SJSA1 (cell line): ENCODE data around the gene AOC3. TPM values are rescaled to one million over a fixed set of nuclear protein-coding genes. Genes with fewer than 3 reads are reported as not detected.
"Not testable (repeated sequence)": the region's sequence is repeated elsewhere in the genome, so short reads cannot be mapped to it uniquely, and the experiment has no call there.

Experiments
- DNase-seq, 2 experiments: peaks; one replicate each; pipeline ENCODE4 v3.0.0-alpha.2; 2015 to 2020; ENCODE audit warnings: low spot score in 2 of 2, low read depth in 1 of 2
- H3K27ac ChIP-seq: fragments of 250-450 bp; sonication (Bioruptor Pico); 2 replicates; pipeline ENCODE4 v1.5.1; 2020; ENCODE audit warnings: mild to moderate bottlenecking, moderate library complexity
- H3K27me3 ChIP-seq: fragments of 250-450 bp; sonication (Bioruptor Pico); replicated peaks from 2 replicates; pipeline ENCODE4 v1.5.1; 2020; ENCODE audit warnings: mild to moderate bottlenecking, moderate library complexity
- H3K36me3 ChIP-seq: fragments of 250-450 bp; sonication (Bioruptor Pico); 2 replicates; pipeline ENCODE4 v1.5.1; 2020; ENCODE audit warnings: mild to moderate bottlenecking
- H3K4me1 ChIP-seq: fragments of 250-450 bp; sonication (Bioruptor Pico); replicated peaks from 2 replicates; pipeline ENCODE4 v1.6.1; 2021; ENCODE audit warnings: mild to moderate bottlenecking
- H3K4me3 ChIP-seq: fragments of 250-450 bp; sonication (Bioruptor Pico); 2 replicates; pipeline ENCODE4 v1.5.1; 2020; ENCODE audit warnings: mild to moderate bottlenecking
- H3K9me3 ChIP-seq: fragments of 250-450 bp; sonication (Bioruptor Pico); replicated peaks from 2 replicates; pipeline ENCODE4 v1.5.1; 2020; ENCODE audit warnings: mild to moderate bottlenecking
- total RNA-seq: library from RNA; depleted of rRNA; stranded (reverse); fragments of >200 nt; shearing (Covaris generic); gene quantifications from 2 replicates; pipeline ENCODE4 v1.2.3, GENCODE V29; 2014

Gene AOC3
- total RNA-seq, 1 experiment from 2014 or later = not detected

- H3K36me3 ChIP-seq = peaks cover 12% of the 10 kb centered on the region
- DNase-seq = no peak
- H3K9me3 ChIP-seq = no peaks in the 10 kb centered on the region
- peaks cover 20% of the 10 kb centered on the region for H3K27me3 ChIP-seq
- H3K4me1 ChIP-seq = no peaks in the 10 kb centered on the region
- no peak overlapping the region for H3K27ac ChIP-seq
- no peak overlapping the region for H3K4me3 ChIP-seq
These were observed 1.4 kb upstream of the AOC3 start for GRCh38 chr17:42849451-42850181.

GRCh38 chr17:42851371-42852240 lies 607 bp downstream of the AOC3 start:
- not testable (repeated sequence) for H3K9me3 ChIP-seq, H3K4me1 ChIP-seq, H3K4me3 ChIP-seq, H3K27ac ChIP-seq, H3K36me3 ChIP-seq, DNase-seq
- H3K27me3 ChIP-seq = peaks cover 20% of the 10 kb centered on the region

DNA sequence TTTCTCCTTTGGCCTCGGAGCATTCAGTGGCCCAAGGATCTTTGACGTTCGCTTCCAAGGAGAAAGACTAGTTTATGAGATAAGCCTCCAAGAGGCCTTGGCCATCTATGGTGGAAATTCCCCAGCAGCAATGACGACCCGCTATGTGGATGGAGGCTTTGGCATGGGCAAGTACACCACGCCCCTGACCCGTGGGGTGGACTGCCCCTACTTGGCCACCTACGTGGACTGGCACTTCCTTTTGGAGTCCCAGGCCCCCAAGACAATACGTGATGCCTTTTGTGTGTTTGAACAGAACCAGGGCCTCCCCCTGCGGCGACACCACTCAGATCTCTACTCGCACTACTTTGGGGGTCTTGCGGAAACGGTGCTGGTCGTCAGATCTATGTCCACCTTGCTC lies 1.4 kb downstream of the AOC3 start:
- no peak overlapping the region for H3K27ac ChIP-seq
- no peaks in the 10 kb centered on the region for H3K36me3 ChIP-seq
- no peaks in the 10 kb centered on the region for H3K9me3 ChIP-seq
- no peak overlapping the region for H3K4me3 ChIP-seq
- DNase-seq = no peak
- peaks cover 20% of the 10 kb centered on the region for H3K27me3 ChIP-seq
- H3K4me1 ChIP-seq = no peaks in the 10 kb centered on the region

GRCh38 chr17:42853004-42853403 lies 2.0 kb downstream of the AOC3 start:
- no peaks in the 10 kb centered on the region for H3K9me3 ChIP-seq
- H3K4me1 ChIP-seq = no peaks in the 10 kb centered on the region
- H3K27ac ChIP-seq = no peak overlapping the region
- peaks cover 20% of the 10 kb centered on the region for H3K27me3 ChIP-seq
- H3K36me3 ChIP-seq = no peaks in the 10 kb centered on the region
- H3K4me3 ChIP-seq = no peak overlapping the region
- DNase-seq = no peak

DNA sequence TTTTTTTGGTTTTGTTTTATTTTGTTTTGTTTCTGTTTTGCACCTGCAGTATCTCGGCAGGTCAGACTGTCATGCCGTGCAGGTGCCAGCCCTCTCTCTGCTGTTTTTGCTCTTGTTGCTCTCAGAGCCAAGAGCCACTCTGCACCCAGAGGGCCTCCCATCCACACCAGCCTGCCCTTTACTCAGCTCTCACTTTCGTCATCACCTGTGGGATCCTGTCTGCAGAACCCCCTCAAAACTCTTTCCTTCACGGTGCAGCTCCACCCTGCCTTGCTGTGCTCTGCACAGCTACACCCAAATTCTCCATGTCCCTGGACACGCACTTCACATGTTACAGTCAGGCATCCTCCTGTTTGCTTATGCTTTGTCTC lies 2.6 kb downstream of the AOC3 start:
- Histone ChIP-seq H3K27ac (no peak overlapping the region), H3K36me3 (no peaks in the 10 kb centered on the region), H3K4me1 (no peaks in the 10 kb centered on the region), H3K4me3 (no peak overlapping the region), H3K9me3 (no peaks in the 10 kb centered on the region), H3K27me3 (peaks cover 20% of the 10 kb centered on the region)
- DNase-seq = no peak

- peaks cover 14% of the 10 kb centered on the region for H3K27me3 ChIP-seq
- no peak for DNase-seq
- H3K4me3 ChIP-seq = no peak overlapping the region
- H3K9me3 ChIP-seq = no peaks in the 10 kb centered on the region
- no peaks in the 10 kb centered on the region for H3K36me3 ChIP-seq
- no peak overlapping the region for H3K27ac ChIP-seq
- no peaks in the 10 kb centered on the region for H3K4me1 ChIP-seq
These were observed 3.2 kb downstream of the AOC3 start for GRCh38 chr17:42853968-42854790.

DNA sequence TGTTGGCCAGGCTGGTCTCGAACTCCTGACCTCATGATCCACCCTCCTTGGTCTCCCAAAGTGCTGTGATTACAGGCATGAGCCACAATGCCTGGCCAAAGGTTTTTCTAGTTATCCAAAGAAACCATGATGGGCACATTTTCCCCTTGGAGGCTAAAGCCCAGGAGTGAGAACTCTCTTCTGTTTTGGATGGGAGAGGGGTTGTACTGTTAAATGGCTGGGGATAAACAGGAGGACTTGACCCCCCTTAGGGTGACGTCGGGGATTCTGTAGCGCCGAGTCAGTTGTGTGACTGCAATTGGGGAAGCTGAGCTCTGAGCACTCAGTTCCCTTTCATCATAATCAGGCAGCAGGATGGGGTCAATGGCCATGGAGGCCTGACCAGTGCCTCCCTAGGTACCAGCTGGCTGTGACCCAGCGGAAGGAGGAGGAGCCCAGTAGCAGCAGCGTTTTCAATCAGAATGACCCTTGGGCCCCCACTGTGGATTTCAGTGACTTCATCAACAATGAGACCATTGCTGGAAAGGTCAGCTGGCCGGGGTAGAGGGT lies 4.1 kb downstream of the AOC3 start:
- H3K9me3 ChIP-seq = no peaks in the 10 kb centered on the region
- no peak overlapping the region for H3K4me3 ChIP-seq
- H3K27me3 ChIP-seq = peaks cover 4% of the 10 kb centered on the region; the same call in 1 of the 2 replicates
- H3K36me3 ChIP-seq = no peaks in the 10 kb centered on the region
- H3K4me1 ChIP-seq = no peaks in the 10 kb centered on the region
- DNase-seq = no peak
- H3K27ac ChIP-seq = no peak overlapping the region

- not testable (repeated sequence) for H3K27ac ChIP-seq, DNase-seq, H3K4me1 ChIP-seq, H3K36me3 ChIP-seq, H3K27me3 ChIP-seq, H3K4me3 ChIP-seq, H3K9me3 ChIP-seq
These were observed 5.1 kb downstream of the AOC3 start for GRCh38 chr17:42856093-42856492.

GRCh38 chr17:42856516-42856915 lies 5.5 kb downstream of the AOC3 start:
- not testable (repeated sequence) for H3K4me3 ChIP-seq, H3K27me3 ChIP-seq, H3K9me3 ChIP-seq, H3K27ac ChIP-seq, H3K36me3 ChIP-seq, H3K4me1 ChIP-seq, DNase-seq

- H3K4me3 ChIP-seq = no peak overlapping the region
- no peak for DNase-seq
- H3K27ac ChIP-seq = no peak overlapping the region
- H3K36me3 ChIP-seq = no peaks in the 10 kb centered on the region
- H3K27me3 ChIP-seq = no peaks in the 10 kb centered on the region
- no peaks in the 10 kb centered on the region for H3K4me1 ChIP-seq
- 0 out of 2 replicates have a peak, but pooled peaks cover 2% of the 10 kb centered on the region for H3K9me3 ChIP-seq
These were observed 6.4 kb downstream of the AOC3 start for GRCh38 chr17:42857389-42857788.

DNA sequence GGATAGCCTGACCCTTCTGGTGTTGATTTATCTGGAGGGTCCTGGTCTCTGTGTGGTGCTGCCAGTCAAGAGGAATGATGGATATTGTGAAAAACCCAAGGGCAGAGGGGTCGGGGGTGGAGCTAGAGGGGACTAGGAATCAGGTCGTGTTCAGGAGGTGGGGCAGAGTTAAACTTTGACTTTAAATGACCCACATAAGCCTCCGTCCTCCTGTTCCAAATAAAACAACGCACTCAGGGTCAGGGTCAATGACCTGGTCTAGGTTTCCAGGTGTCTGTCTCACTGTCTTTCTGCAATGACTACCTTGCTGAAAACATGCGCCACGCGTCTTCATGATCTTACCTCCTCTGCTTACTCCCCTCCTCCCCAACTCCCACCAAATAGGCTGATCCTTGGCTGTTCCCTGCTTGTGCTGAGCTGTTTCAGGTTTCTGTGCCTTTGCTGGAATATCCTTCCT lies 14.7 kb downstream of the AOC3 start:
- DNase-seq = no peak
- H3K27ac ChIP-seq = no peak overlapping the region
- H3K27me3 ChIP-seq = 0 out of 2 replicates have a peak, but pooled peaks cover 10% of the 10 kb centered on the region
- H3K9me3 ChIP-seq = peaks cover 2% of the 10 kb centered on the region; the same call in 1 of the 2 replicates
- no peak overlapping the region for H3K4me3 ChIP-seq
- no peaks in the 10 kb centered on the region for H3K4me1 ChIP-seq
- no peaks in the 10 kb centered on the region for H3K36me3 ChIP-seq

GRCh38 chr17:42866216-42866615 lies 15.2 kb downstream of the AOC3 start:
- Histone ChIP-seq H3K27me3 (peaks cover 10% of the 10 kb centered on the region; the same call in 1 of the 2 replicates), H3K36me3 (no peaks in the 10 kb centered on the region), H3K4me1 (no peaks in the 10 kb centered on the region), H3K9me3 (peaks cover 2% of the 10 kb centered on the region; the same call in 1 of the 2 replicates), H3K4me3 (no peak overlapping the region), H3K27ac (no peak overlapping the region)
- no peak for DNase-seq
